HG03066 (cell line): ENCODE measurements around the gene ZNHIT6.

Source experiments
- ATAC-seq: cut with Tn5 transposase; IDR thresholded peaks from one replicate; pipeline ENCODE4 v1.9.1; 2021; ENCODE audit warnings: low read depth; ENCODE audit not compliant: unreplicated experiment

ZNHIT6 gene

DNA sequence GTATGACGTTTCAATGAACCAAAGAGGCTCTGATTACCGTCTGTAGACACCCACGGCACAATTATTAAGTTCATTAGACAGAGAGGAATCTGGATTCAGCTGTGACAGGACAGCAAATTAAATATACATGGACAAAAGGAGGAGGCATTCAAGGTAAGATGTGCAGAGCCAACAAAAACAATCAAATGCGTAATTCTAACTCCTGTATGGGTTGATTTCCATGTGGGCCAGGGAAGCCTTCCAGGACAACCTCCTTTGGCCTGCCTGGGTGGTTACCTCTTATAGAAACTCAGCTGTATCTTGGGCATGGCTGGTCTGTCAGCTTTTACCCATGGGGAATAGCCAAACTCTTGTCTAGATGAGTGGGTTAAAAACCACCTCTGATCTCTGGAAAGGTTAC lies 83.9 kb downstream of the ZNHIT6 start:
- ATAC-seq = no peak

DNA sequence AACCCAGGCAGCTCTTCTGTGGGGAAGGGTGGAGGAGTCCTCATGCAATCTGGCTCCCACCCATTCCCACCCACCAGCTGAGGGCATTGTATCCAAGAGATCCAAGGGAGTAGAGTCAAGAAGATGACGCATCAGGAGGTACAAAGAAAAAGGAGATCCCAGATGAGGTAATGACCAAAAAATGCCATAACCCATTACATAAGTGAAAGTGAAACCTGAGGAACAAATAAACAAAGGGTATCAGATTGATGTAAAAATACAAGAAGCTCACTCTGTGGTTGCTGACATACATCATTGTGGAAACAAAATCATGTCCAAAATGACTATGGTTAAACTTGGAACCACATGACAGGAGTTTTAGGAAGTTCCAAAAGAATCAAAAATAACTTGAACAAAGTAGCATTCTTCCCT lies 85.2 kb downstream of the ZNHIT6 start:
- no peak for ATAC-seq

DNA sequence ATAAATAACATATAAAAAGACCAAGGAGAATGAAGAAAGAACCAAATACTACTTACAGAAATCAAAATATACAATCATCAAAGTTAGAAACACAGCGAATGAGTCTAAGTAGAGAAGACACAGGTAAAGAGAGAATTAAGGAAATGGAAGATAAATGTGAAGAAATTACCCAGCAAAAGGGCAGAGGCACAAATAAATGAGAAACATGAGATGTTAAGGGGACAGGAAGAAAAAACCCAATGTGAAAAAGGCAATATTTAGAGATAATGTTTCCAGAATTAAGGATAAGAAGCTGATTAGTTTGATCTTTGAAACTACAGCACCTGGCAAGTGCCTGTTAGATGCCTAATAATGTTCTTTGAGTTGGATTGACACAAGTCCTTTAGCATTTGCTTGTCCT lies 86.8 kb downstream of the ZNHIT6 start:
- no peak for ATAC-seq

DNA sequence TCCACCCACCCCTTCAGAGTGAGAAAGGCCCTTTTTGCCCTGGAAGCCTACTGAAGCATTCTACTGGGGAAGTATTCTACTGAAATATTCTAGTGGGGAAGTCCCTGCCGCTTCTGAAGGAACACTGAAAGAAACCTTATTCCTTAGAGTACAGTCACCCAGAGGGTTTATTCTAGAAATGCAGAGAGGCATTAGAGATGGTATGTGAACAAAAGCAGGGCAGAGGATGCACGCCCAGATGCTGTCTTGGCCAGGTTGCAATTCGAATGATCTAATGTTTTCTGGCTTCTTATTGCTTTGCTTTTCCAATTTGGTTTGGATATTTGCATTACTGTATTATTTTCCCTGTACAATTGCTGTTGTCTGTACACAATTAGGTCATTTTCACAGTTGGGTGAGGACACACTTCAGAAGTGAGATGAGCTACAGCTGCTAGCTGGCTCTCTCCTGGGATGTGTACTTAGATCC lies 90.6 kb downstream of the ZNHIT6 start:
- no peak for ATAC-seq

DNA sequence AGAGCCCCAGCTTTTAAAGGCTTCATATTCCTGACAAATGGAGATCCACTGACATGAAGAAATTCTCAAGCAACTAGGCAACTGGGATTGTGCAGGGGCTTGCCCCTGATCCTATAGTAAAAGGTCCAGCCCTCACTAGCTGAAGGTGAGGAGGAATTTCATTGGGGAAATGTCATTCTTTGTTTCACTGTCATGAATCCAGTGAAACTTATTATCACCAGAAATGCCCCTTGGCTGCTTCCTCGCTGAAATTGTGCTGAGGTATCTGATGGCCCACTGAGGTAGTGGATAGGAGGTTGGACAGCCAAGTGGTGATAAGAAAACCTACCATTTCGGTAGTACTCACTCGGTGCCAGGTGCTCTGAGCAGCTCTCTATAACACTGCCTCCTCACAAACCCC lies 91.5 kb downstream of the ZNHIT6 start:
- no peak for ATAC-seq

DNA sequence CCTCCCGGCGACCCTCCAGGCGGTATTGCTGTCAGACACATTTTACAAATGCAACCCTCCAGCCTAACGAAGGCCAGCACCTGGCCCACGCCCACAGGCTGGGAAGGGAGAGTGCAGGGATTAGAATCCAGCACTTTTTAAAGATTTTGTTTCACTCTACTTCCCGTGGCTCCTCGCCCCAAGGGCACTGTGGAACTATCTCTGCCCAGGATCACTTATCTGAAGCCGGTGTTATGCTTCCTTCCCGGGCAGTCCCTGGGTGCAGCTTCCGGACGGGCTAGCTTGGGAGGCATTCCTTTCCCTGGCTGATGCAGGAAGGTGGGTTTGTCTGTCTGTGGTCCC lies 91.9 kb downstream of the ZNHIT6 start:
- no peak for ATAC-seq

DNA sequence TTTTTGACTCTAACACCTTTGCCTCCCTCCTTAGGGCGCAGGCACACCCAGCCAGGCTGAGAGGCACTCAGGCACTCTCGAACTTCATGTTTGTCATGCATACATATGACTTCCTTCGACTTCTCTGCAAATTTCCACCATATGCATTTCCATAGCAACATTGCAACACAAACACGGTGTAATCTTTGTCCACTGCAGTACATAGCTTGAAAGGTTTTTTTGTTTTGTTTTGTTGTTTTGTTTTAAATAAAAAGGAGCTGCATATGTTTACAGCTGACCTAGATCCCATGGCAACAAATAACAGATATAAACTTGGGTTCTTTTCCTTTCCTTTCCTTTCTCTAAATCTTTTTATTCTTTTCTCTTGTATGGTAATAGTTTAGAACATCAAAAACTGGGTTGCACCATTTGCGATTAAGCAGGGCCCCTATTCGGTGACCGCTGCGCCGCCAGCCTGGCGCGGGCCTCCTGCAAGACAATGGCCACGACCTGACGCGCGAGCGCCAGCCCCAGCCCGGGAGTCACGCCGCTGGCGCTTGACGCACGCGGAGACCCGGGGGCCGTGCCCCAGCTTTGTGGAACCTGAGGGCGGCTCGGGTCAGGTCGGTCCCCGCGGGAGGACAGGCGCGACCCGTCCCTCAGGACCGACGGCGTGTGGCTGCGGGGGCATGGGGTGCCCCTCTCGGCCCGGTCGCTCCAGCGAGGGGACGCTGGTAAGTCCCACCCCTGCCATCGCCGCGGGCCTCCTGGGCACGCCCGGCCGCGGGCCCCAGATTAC lies 92.5 kb downstream of the ZNHIT6 start:
- ATAC-seq = no peak

DNA sequence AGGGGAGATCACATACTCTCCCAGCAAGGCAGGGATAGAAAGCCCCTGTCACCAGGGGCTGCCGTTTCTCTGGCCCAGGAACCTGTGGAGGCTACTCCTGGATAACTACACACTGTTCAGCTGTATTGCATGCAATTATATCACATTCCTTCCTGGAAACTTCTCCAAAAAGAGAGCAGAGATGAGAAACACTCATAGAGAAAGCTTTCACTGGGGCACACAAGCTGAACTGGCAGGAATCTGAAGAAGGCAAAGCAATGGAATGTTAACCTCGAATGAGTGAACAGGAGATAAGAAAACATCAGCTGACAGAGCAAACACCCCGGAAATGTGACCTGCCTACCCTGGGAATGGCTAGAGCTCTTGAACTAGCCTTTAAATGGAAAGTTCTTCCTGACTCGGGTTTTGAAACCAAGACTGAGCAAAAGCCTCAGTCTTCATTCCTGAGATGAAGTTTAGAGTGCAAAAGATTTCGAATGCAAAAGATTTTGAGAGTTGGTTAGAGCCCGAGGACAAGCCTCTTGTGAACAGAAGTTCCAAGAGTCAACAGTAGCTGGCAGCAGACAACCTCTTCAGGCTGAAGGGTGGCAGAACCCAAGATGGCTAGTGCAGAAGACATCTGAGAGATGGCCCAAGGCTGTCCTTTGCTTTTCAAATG lies 95.4 kb downstream of the ZNHIT6 start:
- ATAC-seq = no peak

DNA sequence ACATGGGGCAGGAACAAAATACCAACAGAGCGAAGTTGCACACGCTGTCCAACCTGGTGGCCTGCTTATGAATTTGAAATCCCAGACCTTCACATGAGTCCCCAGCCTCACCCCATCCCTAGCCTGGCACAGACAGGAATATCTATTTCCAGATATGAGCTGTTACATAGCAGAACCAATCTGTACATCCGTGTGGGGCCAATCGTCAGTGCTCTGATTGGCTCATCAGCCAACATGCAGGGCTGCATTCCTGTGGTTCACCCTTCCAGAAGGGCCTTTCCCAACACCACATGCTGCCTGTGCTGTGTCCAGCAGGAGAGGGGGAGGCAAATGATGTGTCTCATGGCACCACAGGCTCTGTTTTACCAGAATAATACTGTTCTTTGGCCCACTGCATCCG lies 96.4 kb downstream of the ZNHIT6 start:
- no peak for ATAC-seq

DNA sequence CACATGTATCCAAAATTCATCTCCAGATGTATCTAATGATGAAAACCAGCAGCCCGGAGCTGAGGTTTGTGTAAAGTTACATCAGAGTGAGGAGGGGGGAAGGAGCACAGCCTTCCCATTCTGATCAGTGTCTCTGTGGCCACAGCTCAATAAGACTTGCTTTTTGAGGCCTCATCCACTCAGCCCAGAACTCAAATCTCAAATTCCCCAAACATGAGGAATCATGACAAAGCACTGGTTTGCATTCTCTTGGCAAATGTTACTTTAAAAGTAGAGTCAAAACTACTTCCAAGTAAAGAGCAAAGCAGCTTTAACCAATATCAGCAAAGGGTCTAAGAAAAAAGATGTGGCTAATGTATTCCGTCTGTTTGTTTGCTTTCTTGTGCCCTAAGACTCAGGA lies 96.8 kb downstream of the ZNHIT6 start:
- ATAC-seq = no peak

DNA sequence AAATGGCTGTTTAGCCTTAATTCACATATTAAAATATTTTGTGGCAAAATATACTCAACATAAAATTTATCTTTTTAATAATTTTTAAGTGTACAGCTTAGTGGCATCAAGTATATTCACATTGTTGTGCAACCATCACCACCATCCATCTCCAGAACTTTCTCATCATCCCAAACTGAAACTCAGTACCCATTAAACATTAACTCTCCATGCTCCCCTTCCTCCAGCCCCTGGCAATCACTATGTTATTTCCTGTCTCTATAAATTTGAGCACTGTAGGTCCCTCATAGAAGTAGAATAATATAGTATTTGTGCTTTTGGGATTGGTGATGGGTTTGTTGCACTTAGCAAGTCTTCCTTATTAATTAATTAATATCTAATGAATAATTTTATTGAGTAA lies 98.3 kb downstream of the ZNHIT6 start:
- no peak for ATAC-seq

DNA sequence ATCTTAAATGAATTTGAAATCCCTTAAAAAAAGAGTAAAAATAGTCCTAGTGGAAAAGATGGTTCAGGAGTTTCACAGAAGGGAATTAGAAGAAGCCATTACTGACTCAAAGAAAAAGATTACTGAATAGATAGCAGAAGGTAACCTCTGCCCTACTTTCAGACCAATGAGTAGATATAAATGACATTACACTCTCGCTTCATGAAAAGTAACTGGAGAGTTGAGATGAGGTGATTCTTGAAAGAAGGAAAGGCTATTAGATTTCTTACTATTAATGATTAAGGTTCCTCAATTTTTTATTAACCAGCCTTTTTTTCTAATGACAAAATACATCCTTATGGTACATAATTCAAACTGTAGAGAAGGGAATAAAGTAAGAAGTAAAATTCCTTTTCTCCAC lies 99.4 kb downstream of the ZNHIT6 start:
- ATAC-seq = no peak

DNA sequence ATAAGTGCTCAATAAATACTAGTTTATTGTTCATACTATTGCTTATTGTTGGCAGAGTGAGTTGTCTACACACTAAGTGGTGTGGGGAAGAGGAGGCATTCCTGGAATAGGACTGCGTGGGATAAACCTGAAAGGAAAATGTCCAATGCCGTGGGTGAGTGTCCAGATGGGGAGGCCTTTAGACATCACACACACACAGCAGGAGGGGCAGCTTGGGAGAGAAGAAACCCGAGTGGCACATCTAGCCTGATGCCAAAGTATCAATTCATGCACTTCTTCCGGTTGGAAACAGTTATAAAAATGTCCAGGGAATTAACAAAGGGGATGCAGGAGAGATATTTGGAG lies 100.3 kb downstream of the ZNHIT6 start:
- ATAC-seq = no peak

DNA sequence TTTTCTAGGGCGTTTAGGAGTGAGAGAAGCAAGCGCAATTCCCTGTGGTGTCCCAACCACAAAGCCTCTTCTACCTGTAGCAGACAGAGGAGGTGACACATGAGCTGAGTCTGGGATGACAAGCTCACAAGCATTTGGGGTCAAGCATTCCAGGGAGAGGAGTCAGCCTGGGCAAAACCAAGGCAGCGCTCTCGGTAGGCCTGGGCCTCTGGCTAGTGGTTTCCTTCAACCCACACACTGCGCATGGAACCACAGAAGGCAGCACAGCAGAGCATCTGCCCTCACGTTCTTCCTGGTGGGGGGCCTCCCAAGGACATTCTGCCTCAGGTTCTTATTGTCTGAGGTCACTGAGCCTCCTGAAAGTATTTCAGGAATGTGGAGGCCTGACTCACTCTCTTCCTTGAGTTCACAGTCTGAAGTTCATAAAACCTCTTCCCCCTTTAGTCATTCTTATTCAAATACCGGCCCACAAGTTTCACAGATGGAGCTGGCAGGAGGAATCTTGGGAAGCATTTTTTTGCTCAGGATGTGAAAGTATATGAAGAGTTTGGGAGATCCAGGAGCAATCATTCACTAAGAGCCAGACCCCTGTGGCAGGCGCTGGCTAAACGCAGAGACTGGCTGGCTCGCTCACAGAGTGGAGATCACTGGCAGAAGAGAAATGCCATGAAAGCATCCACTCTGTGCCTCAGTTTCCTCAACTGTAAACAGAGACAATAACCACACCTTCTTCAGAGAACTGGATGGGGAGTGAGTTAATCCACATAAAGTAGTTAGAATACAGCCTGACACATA lies 100.9 kb downstream of the ZNHIT6 start:
- no peak for ATAC-seq

DNA sequence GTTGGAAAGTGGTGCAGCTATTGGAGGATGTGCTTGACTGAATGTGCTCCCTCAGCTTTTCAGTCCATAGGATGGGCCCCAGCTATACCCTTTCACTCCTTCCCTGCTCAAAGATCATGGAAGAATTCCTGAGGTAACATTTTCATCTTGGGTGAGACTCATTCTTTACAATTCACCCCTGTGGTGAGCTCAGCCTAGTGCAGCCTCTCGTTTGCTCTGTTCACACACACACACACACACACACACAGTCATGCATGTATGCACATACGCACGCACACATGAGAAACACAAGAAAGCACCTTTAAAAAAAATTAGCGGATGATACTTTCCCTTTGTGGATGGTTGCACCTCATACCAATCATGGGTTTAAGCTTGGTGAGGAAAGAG lies 101.8 kb downstream of the ZNHIT6 start:
- no peak for ATAC-seq

DNA sequence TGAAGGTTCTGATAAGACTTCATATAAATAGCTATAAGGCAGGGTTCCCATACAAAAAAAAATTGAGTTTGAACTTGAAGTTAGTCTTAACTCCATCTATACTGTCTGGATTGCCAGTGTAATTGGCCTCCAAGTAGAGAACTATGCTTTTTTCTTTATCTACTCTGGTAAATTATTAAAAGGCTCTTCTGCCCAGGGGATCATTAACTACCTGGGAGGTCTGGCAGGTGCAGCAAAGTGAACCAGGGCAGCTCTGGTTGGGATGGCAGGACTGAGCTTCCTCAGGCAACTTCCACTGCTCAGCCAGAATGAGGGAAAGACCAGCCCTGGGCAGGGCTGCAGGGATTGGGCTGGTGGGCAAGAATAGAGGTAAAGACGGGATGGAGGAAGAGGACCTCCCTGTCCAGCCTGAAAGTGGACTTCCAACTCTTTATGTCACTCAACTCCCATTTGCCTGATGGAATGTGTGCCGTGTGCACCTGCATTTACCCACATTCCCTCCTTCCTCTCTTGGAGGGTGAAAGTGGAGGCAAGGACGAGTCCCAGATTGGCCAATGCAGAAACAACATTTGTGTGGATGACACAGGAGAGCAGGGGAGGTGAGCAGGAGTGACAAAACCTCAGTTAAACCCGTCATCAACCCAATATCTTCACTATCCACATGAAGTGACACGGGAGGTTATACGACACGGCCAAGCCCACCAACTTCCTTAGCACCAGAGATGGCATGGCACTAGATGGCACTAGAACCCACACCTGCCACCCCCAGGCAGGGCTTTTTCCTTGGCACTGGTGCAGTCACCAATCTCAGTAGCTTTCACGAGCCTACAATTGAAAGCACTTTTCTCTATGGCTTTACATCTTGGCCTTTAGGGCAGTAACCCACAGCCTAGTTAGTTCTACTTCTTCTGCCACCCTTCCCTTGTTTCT lies 102.5 kb downstream of the ZNHIT6 start:
- ATAC-seq = no peak

DNA sequence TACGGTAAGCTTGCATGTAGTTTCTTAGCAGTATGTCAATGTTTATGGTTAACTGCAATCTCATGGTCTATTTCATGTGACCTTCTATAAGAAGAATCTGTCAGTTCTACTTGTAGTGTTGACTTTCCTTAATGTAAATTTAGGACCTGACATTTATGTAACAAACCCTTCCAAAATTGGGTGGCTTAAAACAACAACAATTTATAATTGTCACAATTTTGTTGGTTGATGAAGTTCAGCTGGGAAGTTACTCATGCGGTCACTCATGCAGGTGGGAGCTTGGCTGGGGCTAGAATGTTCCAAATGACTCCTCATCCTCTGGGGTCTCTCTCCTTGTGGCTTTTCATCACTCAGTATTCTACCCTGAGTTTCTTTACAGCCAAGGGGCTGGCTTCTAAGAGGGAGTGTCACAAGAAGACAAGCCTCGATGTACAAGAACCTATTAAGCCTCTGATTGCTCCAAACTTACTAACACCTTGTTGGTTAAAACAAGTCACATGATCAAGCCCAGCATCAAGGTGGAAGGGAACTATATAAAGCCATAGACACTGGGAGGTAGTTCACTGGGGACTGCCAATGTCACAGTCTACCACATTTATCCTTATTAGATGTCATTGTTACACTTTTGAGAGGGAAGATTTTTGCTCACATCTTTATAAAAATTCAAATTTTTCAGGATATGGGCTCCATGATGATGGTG lies 103.8 kb downstream of the ZNHIT6 start:
- no peak for ATAC-seq

DNA sequence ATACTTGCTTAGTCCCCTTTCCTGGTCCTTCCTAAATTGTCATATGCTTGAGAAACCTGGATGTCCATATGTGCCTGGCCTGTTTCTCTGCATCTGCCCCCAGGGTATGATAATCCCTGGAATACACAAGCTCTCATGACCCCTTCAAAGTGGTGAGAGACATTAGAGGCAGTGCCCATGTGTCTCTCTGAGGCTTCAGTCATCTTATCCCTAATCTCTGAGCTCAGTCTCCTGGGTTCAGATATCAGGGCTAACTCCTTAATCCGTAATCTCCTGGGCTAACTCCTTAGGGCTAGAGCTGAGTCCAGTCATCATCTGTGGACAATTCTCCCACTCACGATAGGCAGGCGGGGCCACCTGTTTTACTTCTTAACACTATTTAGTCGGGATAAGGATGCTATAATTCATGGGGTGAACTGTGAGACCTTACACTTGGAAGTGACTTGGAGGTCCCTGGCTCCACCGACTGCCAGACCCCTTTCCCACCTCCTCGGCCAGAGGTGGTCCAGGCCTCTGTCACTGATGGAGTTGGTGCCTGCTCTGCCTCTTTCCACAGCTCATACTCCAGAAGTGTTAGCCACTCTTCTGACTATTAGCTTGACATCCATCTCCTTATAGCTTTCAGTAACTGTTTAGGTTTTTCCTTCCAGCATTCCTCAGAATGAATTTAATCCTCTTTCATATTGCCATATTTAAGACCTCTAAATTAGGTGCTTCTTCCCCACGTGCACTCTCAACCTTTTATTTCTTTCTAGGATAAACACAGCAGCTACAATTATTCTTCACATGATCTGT lies 105.0 kb downstream of the ZNHIT6 start:
- no peak for ATAC-seq

DNA sequence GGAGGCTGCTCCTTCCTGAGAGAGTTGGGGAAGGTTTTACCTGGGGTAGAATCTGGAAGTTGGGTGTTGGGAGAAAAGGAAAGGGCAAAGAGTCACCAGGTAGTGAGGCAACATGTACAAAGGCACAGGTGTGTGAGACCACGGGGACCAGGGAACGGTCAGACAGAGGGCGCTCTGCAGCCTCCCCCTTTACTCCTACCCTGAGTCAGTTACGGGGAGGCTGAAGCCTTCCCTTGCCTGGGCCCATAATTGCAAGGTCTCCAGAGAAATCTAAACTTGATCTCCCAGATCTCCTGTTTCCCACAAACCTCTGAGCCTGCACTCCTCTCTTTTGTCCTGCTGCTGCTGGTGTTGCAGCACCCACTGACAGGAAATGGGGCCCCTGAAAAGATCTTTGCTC lies 105.7 kb downstream of the ZNHIT6 start:
- ATAC-seq = no peak
